Psoas muscle (tissue), 8 donors: ENCODE data around the gene BCAT1. TPM values are rescaled to one million over a fixed set of nuclear protein-coding genes. Genes with fewer than 3 reads are reported as not detected.

Experiments
- ATAC-seq, 4 donors: fragments of 200-7000 bp; cut with Tn5 transposase; one replicate each; pipeline ENCODE4 v1.9.1; 2020; ENCODE audit warnings: moderate library complexity in 3 of 4, mild to moderate bottlenecking in 2 of 4
- DNase-seq, 2 donors: peaks; one replicate each; pipeline ENCODE4 v3.0.0-alpha.2; 2020
- H3K27ac ChIP-seq: fragments of 200-600 bp; one replicate; pipeline ENCODE4 v1.8.0; 2022
- H3K27me3 ChIP-seq, 3 donors: fragments of 200-600 bp in 1 of 3; one replicate each; pipeline versions ENCODE4 v1.6.1 to v1.8.0; 2013 to 2022; ENCODE audit warnings: low read length in 2 of 3, mild to moderate bottlenecking in 2 of 3, moderate library complexity in 1 of 3; ENCODE audit not compliant: insufficient read depth in 3 of 3
- H3K36me3 ChIP-seq, 2 donors: fragments of 200-600 bp in 1 of 2; one replicate each; pipeline versions ENCODE4 v1.6.1 to v1.8.0; 2013 to 2022; ENCODE audit warnings: low read depth in 1 of 2, mild to moderate bottlenecking in 1 of 2, moderate library complexity in 1 of 2; ENCODE audit not compliant: insufficient read depth in 1 of 2
- H3K4me1 ChIP-seq: fragments of 200-600 bp; one replicate; pipeline ENCODE4 v1.8.0; 2022
- H3K4me3 ChIP-seq: fragments of 200-600 bp; one replicate; pipeline ENCODE4 v1.8.0; 2022; ENCODE audit warnings: mild to moderate bottlenecking
- H3K9me3 ChIP-seq: fragments of 200-600 bp; one replicate; pipeline ENCODE4 v1.8.0; 2022
- WGBS, 3 donors: extraction: QIAGEN DNeasy Blood & Tissue Kit; methylation state at CpG; one replicate each; pipeline versions ENCODE4 v1.1.6 to v1.1.7; 2013; 5-methylcytosine and 5-hydroxymethylcytosine counted together
- intact Hi-C, 2 donors: fragments of 100-400 bp; cut with DNase I; formaldehyde crosslinking; loops; one replicate each; pipeline versions ENCODE4 v1.11.0 to v1.14.2; 2022
- polyA plus RNA-seq, 3 donors: library from polyadenylated mRNA; stranded (reverse); fragments of 200-250 nt; gene quantifications; one replicate each; pipeline ENCODE4 v1.2.3, GENCODE V29; 2013
- total RNA-seq, 4 donors: library from RNA; stranded (reverse); fragmentation: NEBNext Ultra II Directional in 2 of 4; extraction: Animal tissue kit (Norgen Biotek cat#: 25700) in 2 of 4; gene quantifications; one replicate each; pipeline versions ENCODE4 v1.2.1 to v1.2.4, GENCODE V29; 2021 to 2023
- TF ChIP-seq, protein P1 (sequence below): fragments of 200-600 bp; IDR thresholded peaks from one replicate; pipeline ENCODE4 v1.8.0; 2022; ENCODE audit warnings: antibody characterized with exemption
- donor health status: healthy with polysubstance abuse.
- donor health status: DM: no; HTN: no; CAD: no; lungs with moderate emphysema.
- donor health status: Bipolar disorder and iron deficiency.
- donor health status: healthy.
- donor health status: DM: yes; HTN: yes; CAD: no.
- donor health status: DM: no; HTN: no; CAD: no.
- donor health status: DM: no; HTN: no; CAD: no.
- donor health status: DM: yes; HTN: yes; CAD: no.

The BCAT1 gene
- total and polyA plus RNA-seq, 7 donors: 0.30 to 3.8 (median 2.7) TPM

DNA sequence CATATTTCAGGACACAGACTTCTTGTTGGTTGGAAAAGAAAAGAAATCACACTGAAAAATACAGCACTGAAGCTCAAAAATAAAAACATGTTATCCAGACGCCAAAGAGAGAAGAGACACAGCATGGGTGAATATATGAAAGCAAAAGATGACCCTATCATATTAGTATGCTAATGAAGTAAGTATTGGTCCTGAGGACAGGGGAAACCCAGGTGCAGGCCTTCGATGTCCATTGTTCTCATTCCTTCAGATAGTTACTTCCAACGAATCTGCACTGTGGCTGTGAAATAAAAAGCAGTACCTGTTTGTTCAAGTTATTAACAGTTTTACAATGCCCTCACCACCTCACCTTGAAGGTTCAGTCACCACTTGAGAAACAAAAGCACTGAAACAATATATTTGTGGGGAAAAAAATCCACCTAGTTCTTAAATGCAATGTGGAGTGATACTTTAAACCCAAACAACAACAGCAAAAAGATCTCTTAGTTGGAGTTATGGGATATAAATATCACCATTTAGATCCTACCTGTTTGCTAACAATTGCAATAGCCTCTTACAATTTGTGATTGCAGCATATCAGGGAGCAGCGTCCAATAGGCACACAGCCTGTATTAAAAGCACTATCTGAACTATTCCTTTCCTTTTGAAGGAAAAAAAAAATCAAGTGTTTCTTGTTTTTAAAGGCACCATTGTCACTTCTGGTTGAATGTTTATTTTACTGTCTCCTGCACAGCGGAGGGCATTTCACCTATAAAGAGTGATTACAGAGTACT lies 188.1 kb downstream of the BCAT1 start:
- Histone ChIP-seq H3K4me1 (no peaks in the 10 kb centered on the region), H3K27me3 (no peaks in the 10 kb centered on the region), H3K9me3 (no peaks in the 10 kb centered on the region), H3K27ac (no peak overlapping the region), H3K4me3 (no peak overlapping the region), H3K36me3 (no peaks in the 10 kb centered on the region)
- WGBS, 3 donors: 60 to 65% (median 65%) methylated on average over 5 of the region's 5 CpGs
- TF ChIP-seq, protein P1, sequence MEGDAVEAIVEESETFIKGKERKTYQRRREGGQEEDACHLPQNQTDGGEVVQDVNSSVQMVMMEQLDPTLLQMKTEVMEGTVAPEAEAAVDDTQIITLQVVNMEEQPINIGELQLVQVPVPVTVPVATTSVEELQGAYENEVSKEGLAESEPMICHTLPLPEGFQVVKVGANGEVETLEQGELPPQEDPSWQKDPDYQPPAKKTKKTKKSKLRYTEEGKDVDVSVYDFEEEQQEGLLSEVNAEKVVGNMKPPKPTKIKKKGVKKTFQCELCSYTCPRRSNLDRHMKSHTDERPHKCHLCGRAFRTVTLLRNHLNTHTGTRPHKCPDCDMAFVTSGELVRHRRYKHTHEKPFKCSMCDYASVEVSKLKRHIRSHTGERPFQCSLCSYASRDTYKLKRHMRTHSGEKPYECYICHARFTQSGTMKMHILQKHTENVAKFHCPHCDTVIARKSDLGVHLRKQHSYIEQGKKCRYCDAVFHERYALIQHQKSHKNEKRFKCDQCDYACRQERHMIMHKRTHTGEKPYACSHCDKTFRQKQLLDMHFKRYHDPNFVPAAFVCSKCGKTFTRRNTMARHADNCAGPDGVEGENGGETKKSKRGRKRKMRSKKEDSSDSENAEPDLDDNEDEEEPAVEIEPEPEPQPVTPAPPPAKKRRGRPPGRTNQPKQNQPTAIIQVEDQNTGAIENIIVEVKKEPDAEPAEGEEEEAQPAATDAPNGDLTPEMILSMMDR: no peak
- intact Hi-C loops: no loop called here
- DNase-seq (no peak), ATAC-seq (no peak)

GRCh38 chr12:24760162-24760561 lies 188.7 kb downstream of the BCAT1 start:
- Histone ChIP-seq H3K9me3 (no peaks in the 10 kb centered on the region), H3K27ac (no peak overlapping the region), H3K36me3 (no peaks in the 10 kb centered on the region), H3K4me1 (no peaks in the 10 kb centered on the region), H3K4me3 (no peak overlapping the region), H3K27me3 (no peaks in the 10 kb centered on the region)
- intact Hi-C loops: no loop called here
- DNase-seq: no peak
- no peak for ATAC-seq
- TF ChIP-seq, protein P1: no peak
- WGBS, 3 donors: 31 to 42% (median 41%) methylated on average over 1 of the region's 1 CpG

Other genes starting within 250 kb of the BCAT1 start
- under 1 TPM in 3 of 4 donors, not detected in 1; 0.26 to 0.74 (median 0.28) TPM for gene DNAI7, start 246.1 kb upstream of the BCAT1 start, total RNA-seq
- under 1 TPM in 2 of 3 donors, not detected in 1; 0.06 to 0.18 TPM for gene DNAI7, start 246.1 kb upstream of the BCAT1 start, polyA plus RNA-seq
- 10 to 100 TPM; 38.9 to 73.0 (median 54.3) TPM for gene ETFRF1, start 246.1 kb upstream of the BCAT1 start, total RNA-seq
- 10 to 100 TPM; 27.2 to 69.4 (median 64.2) TPM for gene ETFRF1, start 246.1 kb upstream of the BCAT1 start, polyA plus RNA-seq